ENCODE data around the gene FRMD4A.
"Not testable (repeated sequence)": the region's sequence is repeated elsewhere in the genome, so short reads cannot be mapped to it uniquely, and the experiment has no call there.

The FRMD4A gene

DNA sequence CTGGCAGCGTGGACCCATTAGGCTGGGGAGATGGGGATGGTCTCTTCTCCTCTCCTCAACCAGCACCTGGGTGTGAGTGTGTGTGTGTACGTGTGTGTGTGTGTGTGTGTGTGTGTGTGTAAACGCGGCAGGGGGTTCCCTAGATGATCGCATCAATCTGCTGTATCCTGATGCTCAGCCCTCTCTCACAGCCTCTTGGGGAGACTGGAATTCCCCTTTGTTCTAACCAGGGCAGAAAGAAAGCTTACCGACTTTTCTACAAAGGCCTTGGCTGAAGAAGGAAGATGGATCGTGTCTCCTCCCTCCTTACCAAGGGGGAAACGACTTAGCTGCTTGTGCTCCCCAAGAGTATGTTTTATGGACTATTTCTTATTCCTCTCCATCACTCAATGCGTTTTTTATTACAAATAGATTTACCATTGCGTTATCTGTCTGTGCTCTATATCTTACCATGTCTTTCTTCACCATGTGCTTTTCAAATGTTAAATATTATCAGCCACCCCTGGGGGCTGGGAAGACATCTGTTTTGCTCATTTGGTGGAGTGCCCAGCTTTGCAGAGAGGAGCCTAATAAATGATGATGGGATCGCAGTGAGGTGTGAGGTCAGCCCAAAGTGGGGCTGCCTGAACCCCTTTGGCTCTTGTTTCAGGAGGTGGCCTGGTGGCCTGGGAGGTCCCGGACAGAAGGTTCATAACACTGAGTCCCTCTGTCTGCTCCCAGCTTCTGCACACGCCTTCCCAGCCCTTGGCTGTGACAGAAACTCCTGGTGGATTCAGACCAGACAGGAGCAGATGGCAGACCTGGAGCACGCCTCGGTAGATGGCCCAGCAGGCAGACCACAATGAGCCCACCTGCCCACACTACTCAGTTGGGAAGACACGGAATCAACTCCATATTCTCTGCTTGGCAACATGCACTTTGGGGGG, 481.9 kb downstream of the FRMD4A start:
- Mint-ChIP-seq H3K27me3 (peaks cover 25% of the 10 kb centered on the region), H3K27ac (no peak overlapping the region), H3K36me3 (ENCODE audit: low read depth) (no peaks in the 10 kb centered on the region), H3K4me3 (no peak overlapping the region), H3K4me1 (ENCODE audit: low read depth) (peaks cover 21% of the 10 kb centered on the region), H3K9me3 (no peaks in the 10 kb centered on the region)
- DNase-seq = no peak

DNA sequence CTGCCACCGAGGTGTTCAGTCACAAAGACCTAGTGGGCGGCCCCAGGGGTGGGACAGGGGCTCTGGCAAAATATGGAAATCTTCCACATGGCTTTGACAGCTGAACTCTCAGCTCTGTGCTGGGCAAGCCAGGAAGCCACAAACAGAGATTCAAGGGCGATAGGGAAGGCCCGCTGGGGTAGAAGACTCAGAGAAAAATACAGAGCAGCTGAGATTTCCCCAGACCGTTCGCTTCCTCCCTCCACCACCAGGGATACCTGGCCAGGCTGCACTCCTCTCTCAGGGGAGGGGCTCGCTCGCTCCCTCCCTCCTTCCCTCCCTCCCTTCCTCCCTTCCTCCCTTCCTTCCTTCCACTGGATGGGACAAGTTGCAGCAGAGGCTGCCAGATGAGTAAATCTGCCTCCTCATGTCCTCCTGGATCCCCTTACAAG, 483.5 kb downstream of the FRMD4A start:
- Mint-ChIP-seq H3K4me3 (no peak overlapping the region), H3K4me1 (ENCODE audit: low read depth) (peaks cover 17% of the 10 kb centered on the region), H3K27me3 (peaks cover 19% of the 10 kb centered on the region), H3K27ac (no peak overlapping the region), H3K9me3 (no peaks in the 10 kb centered on the region), H3K36me3 (ENCODE audit: low read depth) (no peaks in the 10 kb centered on the region)
- no peak for DNase-seq

DNA sequence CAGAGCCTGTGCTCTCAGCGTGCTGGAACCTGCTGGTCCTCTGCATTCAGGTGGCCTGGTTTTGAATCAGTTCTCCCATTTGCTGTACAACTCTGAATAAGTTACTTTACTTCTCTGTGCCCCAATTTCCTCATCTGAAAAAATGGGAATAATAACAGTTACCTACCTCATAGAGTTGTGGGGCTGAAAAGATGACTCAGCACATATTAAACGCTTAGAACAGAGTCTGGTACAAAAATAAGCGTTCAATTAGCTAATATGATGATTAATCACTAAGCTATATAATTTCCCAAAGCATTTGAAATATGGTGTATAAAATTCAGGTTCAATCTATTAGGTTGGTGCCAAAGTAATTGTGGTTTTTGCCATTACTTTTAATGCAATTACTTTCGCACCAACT, 484.8 kb downstream of the FRMD4A start:
- H3K4me3 Mint-ChIP-seq = no peak overlapping the region
- H3K27me3 Mint-ChIP-seq = peaks cover 19% of the 10 kb centered on the region
- DNase-seq = no peak
- H3K27ac Mint-ChIP-seq = no peak overlapping the region
- H3K9me3 Mint-ChIP-seq = peaks cover 3% of the 10 kb centered on the region
- peaks cover 17% of the 10 kb centered on the region for H3K4me1 Mint-ChIP-seq (ENCODE audit: low read depth)
- no peaks in the 10 kb centered on the region for H3K36me3 Mint-ChIP-seq (ENCODE audit: low read depth)

- Mint-ChIP-seq H3K27ac (no peak overlapping the region), H3K36me3 (ENCODE audit: low read depth) (no peaks in the 10 kb centered on the region), H3K4me3 (no peak overlapping the region), H3K27me3 (peaks cover 19% of the 10 kb centered on the region), H3K4me1 (ENCODE audit: low read depth) (peaks cover 17% of the 10 kb centered on the region), H3K9me3 (peaks cover 3% of the 10 kb centered on the region)
- no peak for DNase-seq
These were observed 486.1 kb downstream of the FRMD4A start for GRCh38 chr10:13844651-13845050.

GRCh38 chr10:13842117-13842516, 488.6 kb downstream of the FRMD4A start:
- Mint-ChIP-seq H3K9me3 (peaks cover 3% of the 10 kb centered on the region), H3K4me3 (no peak overlapping the region)

GRCh38 chr10:13840036-13840435, 490.7 kb downstream of the FRMD4A start:
- Mint-ChIP-seq H3K27ac (no peak overlapping the region), H3K36me3 (ENCODE audit: low read depth) (no peaks in the 10 kb centered on the region), H3K4me1 (ENCODE audit: low read depth) (no peaks in the 10 kb centered on the region), H3K27me3 (peaks cover 2% of the 10 kb centered on the region), H3K4me3 (no peak overlapping the region), H3K9me3 (peaks cover 3% of the 10 kb centered on the region)
- no peak for DNase-seq

More at GRCh38 chr10:13842117-13842516, 488.6 kb downstream of the FRMD4A start:
- no peak for DNase-seq
- Mint-ChIP-seq H3K4me1 (ENCODE audit: low read depth) (peaks cover 7% of the 10 kb centered on the region), H3K27me3 (peaks cover 10% of the 10 kb centered on the region), H3K36me3 (ENCODE audit: low read depth) (no peaks in the 10 kb centered on the region), H3K27ac (no peak overlapping the region)

- Mint-ChIP-seq H3K4me3 (no peak overlapping the region), H3K36me3 (ENCODE audit: low read depth) (no peaks in the 10 kb centered on the region), H3K27ac (no peak overlapping the region), H3K9me3 (peaks cover 3% of the 10 kb centered on the region), H3K27me3 (peaks cover 2% of the 10 kb centered on the region), H3K4me1 (ENCODE audit: low read depth) (no peaks in the 10 kb centered on the region)
- no peak for DNase-seq
These were observed 491.2 kb downstream of the FRMD4A start for GRCh38 chr10:13839430-13839990.

DNA sequence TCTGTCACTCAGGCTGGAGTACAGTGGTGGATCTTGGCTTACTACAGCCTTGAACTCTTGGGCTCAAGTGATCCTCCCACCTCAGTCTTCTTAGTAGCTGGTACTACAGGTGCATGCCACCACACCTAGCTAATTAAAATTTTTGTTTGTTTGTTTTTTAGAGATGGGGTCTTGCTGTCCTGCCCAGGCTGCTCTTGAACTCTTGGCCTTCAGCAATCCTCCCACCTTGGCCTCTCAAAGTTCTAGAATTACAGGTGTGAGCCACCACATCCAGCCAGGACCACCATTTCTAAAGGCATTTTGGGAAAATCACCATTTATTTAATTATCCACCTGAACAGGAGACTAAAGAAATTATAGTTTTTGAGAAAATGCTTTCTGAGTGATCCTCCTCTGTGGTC, 491.7 kb downstream of the FRMD4A start:
- H3K9me3 Mint-ChIP-seq = peaks cover 3% of the 10 kb centered on the region
- H3K36me3 Mint-ChIP-seq (ENCODE audit: low read depth) = no peaks in the 10 kb centered on the region
- DNase-seq = no peak
- no peak overlapping the region for H3K27ac Mint-ChIP-seq
- no peak overlapping the region for H3K4me3 Mint-ChIP-seq
- H3K27me3 Mint-ChIP-seq = peaks cover 2% of the 10 kb centered on the region
- H3K4me1 Mint-ChIP-seq (ENCODE audit: low read depth) = no peaks in the 10 kb centered on the region

DNA sequence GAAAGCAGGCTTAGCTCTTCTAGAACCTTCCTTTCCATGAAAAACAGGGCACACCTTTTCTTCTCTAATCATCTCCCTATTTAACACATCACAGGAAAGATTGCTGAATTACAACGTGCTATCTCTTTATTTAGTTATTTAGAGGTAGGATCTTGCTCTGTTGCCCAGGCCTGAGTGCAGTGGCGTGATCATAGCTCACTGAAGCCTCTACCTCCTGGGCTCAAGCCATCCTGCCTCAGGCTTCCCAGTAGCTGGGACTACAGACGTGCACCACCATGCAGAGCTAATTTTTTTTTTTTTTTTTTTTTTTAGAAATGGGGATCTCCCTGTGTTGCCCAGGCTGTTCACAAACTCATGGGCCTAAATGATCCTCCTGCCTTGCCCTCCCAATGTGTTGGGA, 492.8 kb downstream of the FRMD4A start:
- H3K27me3 Mint-ChIP-seq = no peaks in the 10 kb centered on the region
- H3K4me3 Mint-ChIP-seq = no peak overlapping the region
- peaks cover 3% of the 10 kb centered on the region for H3K9me3 Mint-ChIP-seq
- no peak for DNase-seq
- H3K36me3 Mint-ChIP-seq (ENCODE audit: low read depth) = no peaks in the 10 kb centered on the region
- H3K4me1 Mint-ChIP-seq (ENCODE audit: low read depth) = no peaks in the 10 kb centered on the region
- H3K27ac Mint-ChIP-seq = no peak overlapping the region

GRCh38 chr10:13834581-13835286, 496.0 kb downstream of the FRMD4A start:
- Mint-ChIP-seq H3K27me3 (no peaks in the 10 kb centered on the region), H3K4me1 (ENCODE audit: low read depth) (peaks cover 8% of the 10 kb centered on the region), H3K9me3 (no peaks in the 10 kb centered on the region), H3K27ac (no peak overlapping the region), H3K4me3 (no peak overlapping the region), H3K36me3 (ENCODE audit: low read depth) (no peaks in the 10 kb centered on the region)
- no peak for DNase-seq

- no peaks in the 10 kb centered on the region for H3K27me3 Mint-ChIP-seq
- H3K27ac Mint-ChIP-seq = no peak overlapping the region
- H3K9me3 Mint-ChIP-seq = no peaks in the 10 kb centered on the region
- no peak overlapping the region for H3K4me3 Mint-ChIP-seq
- DNase-seq = no peak
- peaks cover 8% of the 10 kb centered on the region for H3K4me1 Mint-ChIP-seq (ENCODE audit: low read depth)
- H3K36me3 Mint-ChIP-seq (ENCODE audit: low read depth) = no peaks in the 10 kb centered on the region
These were observed 499.0 kb downstream of the FRMD4A start for GRCh38 chr10:13831711-13832141.

DNA sequence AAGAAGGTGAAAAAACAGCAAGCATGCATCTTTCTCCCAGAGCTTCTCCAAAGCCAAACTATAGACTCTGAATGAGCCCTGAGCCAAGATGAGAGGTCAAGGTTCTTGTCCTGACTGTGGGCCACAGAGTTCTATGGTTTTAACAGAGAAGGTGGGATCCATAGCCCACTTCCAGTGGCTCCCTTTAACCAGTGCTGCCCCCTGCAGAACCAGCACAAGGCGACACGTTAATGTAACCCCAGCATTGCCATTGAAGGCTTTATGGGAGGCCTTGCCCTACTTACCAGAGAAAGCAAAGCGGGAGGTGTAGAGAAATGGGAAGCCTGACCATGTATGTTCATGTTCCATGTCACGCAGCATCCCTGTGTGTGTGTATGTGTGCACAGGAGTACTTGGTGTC, 500.3 kb downstream of the FRMD4A start:
- peaks cover 8% of the 10 kb centered on the region for H3K4me1 Mint-ChIP-seq (ENCODE audit: low read depth)
- H3K27ac Mint-ChIP-seq = no peak overlapping the region
- no peak overlapping the region for H3K4me3 Mint-ChIP-seq
- no peak for DNase-seq
- H3K36me3 Mint-ChIP-seq (ENCODE audit: low read depth) = no peaks in the 10 kb centered on the region
- no peaks in the 10 kb centered on the region for H3K9me3 Mint-ChIP-seq
- no peaks in the 10 kb centered on the region for H3K27me3 Mint-ChIP-seq

DNA sequence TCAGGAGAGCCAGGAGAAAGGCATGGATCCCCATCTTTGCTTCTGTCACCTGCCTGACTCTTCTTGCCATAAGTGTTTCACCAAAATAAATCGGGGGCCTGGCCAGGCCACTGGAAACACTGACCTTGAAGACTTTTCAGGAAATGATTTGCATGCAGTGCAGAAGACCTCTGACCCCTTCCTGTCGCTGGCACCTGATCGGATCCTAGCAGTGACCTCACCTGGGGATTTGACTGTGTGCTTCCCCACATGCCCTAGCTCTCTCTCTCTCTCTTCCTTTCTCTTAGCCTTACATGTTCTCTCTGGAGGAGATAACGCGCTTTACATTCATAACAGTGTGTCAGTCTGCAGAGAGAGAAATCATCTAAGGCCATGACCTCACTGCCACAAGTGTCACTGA, 500.9 kb downstream of the FRMD4A start:
- H3K27me3 Mint-ChIP-seq = no peaks in the 10 kb centered on the region
- no peaks in the 10 kb centered on the region for H3K9me3 Mint-ChIP-seq
- no peak for DNase-seq
- no peak overlapping the region for H3K4me3 Mint-ChIP-seq
- H3K4me1 Mint-ChIP-seq (ENCODE audit: low read depth) = peaks cover 8% of the 10 kb centered on the region
- H3K27ac Mint-ChIP-seq = no peak overlapping the region
- H3K36me3 Mint-ChIP-seq (ENCODE audit: low read depth) = no peaks in the 10 kb centered on the region

GRCh38 chr10:13828284-13828683, 502.4 kb downstream of the FRMD4A start:
- H3K4me3 Mint-ChIP-seq; H3K36me3 Mint-ChIP-seq (ENCODE audit: low read depth); H3K9me3 Mint-ChIP-seq; H3K27me3 Mint-ChIP-seq; H3K4me1 Mint-ChIP-seq (ENCODE audit: low read depth); DNase-seq; H3K27ac Mint-ChIP-seq: not testable (repeated sequence)

Measured in activated T-cell treated with anti-CD3 and anti-CD28 coated beads, Interleukin-2, amount 50 U/mL, for 24 hours (primary cell).